Liver (tissue), 3 donors: ENCODE results near the gene SPIN1.

Experiments
- RAD21 ChIP-seq, 2 donors: IDR thresholded peaks; 2 replicates each; pipeline ENCODE4 v1.6.1; 2016; ENCODE audit warnings: antibody characterized with exemption in 2 of 2, mild to moderate bottlenecking in 2 of 2
- TAF1 ChIP-seq: conservative IDR thresholded peaks from 2 replicates; pipeline ENCODE4 v1.6.1; 2016; ENCODE audit warnings: antibody characterized with exemption, mild to moderate bottlenecking
- TF ChIP-seq, protein P1 (sequence below): fragments of 150-350 bp; IDR thresholded peaks from 2 replicates; pipeline ENCODE4 v1.5.1; 2017; ENCODE audit warnings: improper control_type of control experiment, low read depth, low read length; ENCODE audit not compliant: missing input control
- TF ChIP-seq, protein P2 (sequence below): IDR thresholded peaks from 2 replicates; pipeline ENCODE4 v1.6.1; 2016; ENCODE audit warnings: antibody characterized with exemption, mild to moderate bottlenecking
- TF ChIP-seq, protein P3 (sequence below): IDR thresholded peaks from 2 replicates; pipeline ENCODE4 v1.6.1; 2016; ENCODE audit warnings: antibody characterized with exemption
- donor health status: healthy.
- donor health status: healthy.

DNA sequence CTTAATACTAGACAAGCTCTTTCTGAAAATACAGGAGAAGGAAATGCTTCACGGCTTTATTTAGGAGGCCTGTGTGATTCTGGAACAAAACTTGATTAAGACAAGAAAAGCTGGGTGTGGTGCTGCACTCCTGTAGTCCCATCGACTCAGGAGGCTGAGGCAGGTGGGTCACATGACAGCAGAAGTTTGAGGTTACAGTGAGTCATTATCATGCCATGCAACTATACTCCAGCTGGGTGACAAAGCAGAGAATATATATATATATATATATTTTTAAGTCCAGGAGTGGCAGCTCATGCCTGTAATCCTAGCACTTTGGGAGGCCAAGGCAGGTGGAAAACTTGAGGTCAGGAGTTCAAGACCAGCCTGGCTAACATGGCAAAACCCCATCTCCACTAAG is 33.1 kb upstream of the SPIN1 start:
- TF ChIP-seq, protein P1, sequence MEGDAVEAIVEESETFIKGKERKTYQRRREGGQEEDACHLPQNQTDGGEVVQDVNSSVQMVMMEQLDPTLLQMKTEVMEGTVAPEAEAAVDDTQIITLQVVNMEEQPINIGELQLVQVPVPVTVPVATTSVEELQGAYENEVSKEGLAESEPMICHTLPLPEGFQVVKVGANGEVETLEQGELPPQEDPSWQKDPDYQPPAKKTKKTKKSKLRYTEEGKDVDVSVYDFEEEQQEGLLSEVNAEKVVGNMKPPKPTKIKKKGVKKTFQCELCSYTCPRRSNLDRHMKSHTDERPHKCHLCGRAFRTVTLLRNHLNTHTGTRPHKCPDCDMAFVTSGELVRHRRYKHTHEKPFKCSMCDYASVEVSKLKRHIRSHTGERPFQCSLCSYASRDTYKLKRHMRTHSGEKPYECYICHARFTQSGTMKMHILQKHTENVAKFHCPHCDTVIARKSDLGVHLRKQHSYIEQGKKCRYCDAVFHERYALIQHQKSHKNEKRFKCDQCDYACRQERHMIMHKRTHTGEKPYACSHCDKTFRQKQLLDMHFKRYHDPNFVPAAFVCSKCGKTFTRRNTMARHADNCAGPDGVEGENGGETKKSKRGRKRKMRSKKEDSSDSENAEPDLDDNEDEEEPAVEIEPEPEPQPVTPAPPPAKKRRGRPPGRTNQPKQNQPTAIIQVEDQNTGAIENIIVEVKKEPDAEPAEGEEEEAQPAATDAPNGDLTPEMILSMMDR = no peak
- TF ChIP-seq, protein P2, sequence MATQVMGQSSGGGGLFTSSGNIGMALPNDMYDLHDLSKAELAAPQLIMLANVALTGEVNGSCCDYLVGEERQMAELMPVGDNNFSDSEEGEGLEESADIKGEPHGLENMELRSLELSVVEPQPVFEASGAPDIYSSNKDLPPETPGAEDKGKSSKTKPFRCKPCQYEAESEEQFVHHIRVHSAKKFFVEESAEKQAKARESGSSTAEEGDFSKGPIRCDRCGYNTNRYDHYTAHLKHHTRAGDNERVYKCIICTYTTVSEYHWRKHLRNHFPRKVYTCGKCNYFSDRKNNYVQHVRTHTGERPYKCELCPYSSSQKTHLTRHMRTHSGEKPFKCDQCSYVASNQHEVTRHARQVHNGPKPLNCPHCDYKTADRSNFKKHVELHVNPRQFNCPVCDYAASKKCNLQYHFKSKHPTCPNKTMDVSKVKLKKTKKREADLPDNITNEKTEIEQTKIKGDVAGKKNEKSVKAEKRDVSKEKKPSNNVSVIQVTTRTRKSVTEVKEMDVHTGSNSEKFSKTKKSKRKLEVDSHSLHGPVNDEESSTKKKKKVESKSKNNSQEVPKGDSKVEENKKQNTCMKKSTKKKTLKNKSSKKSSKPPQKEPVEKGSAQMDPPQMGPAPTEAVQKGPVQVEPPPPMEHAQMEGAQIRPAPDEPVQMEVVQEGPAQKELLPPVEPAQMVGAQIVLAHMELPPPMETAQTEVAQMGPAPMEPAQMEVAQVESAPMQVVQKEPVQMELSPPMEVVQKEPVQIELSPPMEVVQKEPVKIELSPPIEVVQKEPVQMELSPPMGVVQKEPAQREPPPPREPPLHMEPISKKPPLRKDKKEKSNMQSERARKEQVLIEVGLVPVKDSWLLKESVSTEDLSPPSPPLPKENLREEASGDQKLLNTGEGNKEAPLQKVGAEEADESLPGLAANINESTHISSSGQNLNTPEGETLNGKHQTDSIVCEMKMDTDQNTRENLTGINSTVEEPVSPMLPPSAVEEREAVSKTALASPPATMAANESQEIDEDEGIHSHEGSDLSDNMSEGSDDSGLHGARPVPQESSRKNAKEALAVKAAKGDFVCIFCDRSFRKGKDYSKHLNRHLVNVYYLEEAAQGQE = no peak
- TF ChIP-seq TAF1 (no peak), RAD21 (IDR thresholded peaks at IDR 0.05) (no peak)
- TF ChIP-seq, protein P3, sequence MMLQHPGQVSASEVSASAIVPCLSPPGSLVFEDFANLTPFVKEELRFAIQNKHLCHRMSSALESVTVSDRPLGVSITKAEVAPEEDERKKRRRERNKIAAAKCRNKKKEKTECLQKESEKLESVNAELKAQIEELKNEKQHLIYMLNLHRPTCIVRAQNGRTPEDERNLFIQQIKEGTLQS = no peak
